GM12892 (cell line): Measurements from ENCODE around the gene ZNF280C.

Experiments
- POLR2A ChIP-seq: IDR thresholded peaks from 2 replicates; pipeline ENCODE4 v1.6.1; 2011; ENCODE audit warnings: low read depth, low read length, control low read depth
- POLR2AphosphoS5 ChIP-seq: IDR thresholded peaks from 2 replicates; pipeline ENCODE4 v1.6.1; 2011; ENCODE audit warnings: low read depth, low read length, control low read depth
- TAF1 ChIP-seq: IDR thresholded peaks from 2 replicates; pipeline ENCODE4 v1.6.1; 2011; ENCODE audit warnings: low read depth, mild to moderate bottlenecking, control low read depth, low read length, borderline replicate concordance

DNA sequence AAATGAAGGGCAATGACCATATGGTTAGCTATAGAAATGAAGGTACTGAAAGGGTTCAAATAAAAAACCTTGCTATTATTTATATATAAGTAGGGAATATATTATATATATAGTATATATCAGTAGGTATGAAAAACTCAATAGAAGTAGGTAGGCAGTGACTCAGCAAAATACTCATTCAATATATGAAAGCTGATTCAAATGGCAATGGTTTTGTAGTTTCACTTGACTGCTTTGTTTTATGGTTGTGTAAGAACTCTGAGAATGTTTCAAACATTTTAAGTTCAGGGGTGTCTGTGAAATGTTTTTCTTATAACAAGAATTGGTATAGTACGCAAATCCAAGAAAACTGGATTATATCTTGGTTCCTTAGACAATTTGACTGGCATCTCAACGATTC is 4.1 kb downstream of the ZNF280C start:
- TF ChIP-seq POLR2AphosphoS5 (no peak), POLR2A (no peak), TAF1 (no peak)
